Measurements from ENCODE around the gene FOSL2.

The FOSL2 gene

GRCh38 chr2:28392297-28393113 lies at the start of gene FOSL2:
Gene FOSL2, plus strand, starts transcription at chr2:28392858. Its CDS starts 863 bp downstream, at chr2:28393721.
- DNase-seq: peak; percentile 85 to 97

GRCh38 chr2:28343184-28343942 lies 49.3 kb upstream of the FOSL2 start:
- no peak for DNase-seq

DNA sequence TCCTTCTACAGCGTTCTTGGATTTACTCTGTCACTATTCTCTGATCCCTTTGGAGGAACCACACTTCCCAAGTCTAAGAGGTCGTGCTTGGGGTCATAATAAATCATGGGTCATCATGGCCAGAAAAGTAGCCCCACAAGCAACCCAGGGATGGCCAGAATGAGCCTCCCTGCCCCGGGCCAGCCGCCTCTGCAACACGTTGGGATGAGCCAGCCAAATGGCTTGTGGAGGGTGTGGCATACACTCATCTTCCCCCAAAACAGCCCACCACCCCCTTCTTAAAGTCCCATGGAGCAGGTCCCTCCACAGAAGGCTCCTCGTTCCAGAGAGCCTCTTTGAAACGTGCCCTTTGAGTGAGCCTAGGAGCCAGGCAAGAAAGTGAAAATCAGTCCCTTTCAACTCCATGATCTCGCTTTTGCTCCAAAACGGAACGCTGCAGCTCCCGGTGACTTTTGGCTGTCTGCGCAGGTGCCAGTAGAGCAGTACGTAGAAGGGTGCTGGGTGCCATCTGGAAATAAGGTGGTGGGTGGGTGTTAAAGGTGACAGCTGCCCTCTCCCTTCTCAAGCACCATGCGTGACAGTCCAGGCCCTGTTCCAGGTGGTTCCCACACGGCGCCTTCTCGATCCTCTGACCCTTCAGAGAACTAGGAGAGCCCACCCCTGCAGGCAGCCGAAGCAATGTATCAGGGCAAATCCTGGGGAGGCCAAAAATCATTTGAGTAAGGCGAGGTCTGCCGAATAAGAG lies 48.5 kb upstream of the FOSL2 start:
- no peak for DNase-seq

GRCh38 chr2:28344756-28345373 lies 47.8 kb upstream of the FOSL2 start:
- DNase-seq: no peak

DNA sequence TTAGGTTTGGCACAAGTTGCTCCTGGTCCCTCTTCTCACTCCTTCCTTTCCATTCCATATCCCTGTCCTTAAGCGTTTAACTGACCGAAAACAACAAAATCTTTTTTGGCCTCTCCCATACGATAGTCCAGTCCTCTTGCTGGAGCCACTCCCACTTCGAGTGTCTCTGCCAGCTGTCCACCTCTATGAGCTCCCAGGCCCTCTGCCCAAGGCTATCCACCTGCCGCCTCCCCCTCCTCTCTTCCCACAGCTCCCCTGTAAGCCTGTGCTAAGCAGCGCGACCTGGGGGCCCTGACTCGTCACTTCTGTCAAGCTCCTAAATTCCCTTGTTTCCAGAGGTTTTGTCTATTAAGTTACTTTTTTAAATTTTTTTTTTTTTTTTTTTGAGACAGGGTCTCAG lies 47.0 kb upstream of the FOSL2 start:
- no peak for DNase-seq

DNA sequence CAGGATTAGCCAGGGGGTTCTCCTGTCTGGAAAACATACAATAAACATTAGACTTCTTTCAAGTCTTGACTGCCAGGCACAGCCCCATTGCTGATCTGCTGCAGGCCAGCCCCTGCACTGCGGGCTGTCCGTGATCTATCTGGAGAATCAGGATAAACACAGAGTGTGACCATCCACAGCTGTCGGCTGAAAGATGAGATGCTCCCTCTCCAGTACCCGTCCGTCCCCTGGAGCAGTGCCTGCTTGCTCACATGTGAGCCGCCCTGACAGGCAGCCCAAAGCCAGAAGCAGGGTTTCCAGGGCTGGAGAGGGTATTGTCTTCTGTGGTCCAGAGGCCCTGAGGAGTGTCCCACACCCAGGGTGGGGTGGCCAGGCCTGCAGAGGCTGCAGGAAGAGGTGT lies 46.1 kb upstream of the FOSL2 start:
- DNase-seq: no peak

DNA sequence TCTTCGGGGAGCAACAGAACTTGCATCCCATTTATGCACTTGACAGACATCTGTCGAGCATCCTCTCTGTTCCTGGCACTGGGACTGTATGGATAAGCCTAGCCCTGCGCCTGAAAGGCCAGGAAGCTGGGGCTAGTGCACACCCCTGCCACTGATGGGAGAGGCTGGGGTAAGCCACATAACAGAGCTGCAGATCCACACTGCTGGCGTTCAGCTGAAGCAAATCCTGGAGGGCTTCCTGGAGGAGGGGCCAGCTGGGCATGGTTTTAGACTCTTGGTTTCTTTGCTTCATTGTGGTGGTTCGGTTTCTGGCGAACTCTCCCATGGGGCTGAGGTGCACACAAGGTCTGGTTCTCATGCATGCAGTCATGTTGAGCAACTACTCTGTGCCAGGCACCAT lies 45.5 kb upstream of the FOSL2 start:
- no peak for DNase-seq

GRCh38 chr2:28347596-28347995 lies 45.1 kb upstream of the FOSL2 start:
- DNase-seq: no peak

DNA sequence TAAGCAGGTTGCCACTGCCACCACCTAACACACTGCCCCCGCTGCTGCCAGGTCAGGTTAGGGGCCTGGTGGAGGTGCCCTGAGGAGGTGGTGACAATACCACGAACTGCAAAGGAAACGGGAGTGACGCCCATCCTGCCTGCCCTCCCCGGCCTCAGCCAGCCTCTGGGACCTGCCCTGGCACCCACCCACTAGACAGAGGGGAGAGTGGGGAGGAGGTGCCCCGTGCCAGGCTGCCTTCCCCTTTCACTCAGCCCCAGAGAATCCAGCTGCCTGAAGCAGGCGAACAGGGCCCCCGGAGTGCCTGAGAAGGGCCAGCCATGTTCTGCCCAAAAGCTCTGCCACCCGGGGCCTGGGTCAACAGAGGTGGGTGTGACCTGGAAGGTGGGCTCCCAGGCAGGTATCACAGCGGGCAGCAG lies 44.5 kb upstream of the FOSL2 start:
- DNase-seq: peak; percentile 26 to 49

GRCh38 chr2:28348921-28349320 lies 43.7 kb upstream of the FOSL2 start:
- no peak for DNase-seq

GRCh38 chr2:28349546-28350165 lies 43.0 kb upstream of the FOSL2 start:
- no peak for DNase-seq

DNA sequence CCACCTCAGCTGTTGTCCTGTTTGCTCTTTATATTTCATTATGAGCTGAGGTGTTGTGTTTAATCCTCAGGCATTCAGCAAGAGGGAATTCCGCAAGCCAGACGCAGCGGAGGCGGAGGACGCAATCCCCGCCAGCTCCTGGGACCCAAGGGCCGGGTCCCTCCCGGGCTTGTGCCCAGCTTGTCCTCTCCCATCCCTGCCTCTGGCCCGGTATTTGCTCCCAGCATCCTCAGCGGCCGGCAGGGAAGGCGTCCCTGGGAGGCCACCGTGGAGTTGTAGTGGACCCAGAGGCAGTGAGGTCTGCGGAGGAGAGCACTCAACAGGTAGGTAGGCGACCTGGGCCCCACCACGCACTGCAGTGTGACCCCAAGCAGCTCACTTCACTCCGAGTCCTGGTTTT lies 42.5 kb upstream of the FOSL2 start:
- DNase-seq: no peak

GRCh38 chr2:28350791-28351285 lies 41.8 kb upstream of the FOSL2 start:
- DNase-seq: no peak

GRCh38 chr2:28351621-28352020 lies 41.0 kb upstream of the FOSL2 start:
- DNase-seq: no peak

DNA sequence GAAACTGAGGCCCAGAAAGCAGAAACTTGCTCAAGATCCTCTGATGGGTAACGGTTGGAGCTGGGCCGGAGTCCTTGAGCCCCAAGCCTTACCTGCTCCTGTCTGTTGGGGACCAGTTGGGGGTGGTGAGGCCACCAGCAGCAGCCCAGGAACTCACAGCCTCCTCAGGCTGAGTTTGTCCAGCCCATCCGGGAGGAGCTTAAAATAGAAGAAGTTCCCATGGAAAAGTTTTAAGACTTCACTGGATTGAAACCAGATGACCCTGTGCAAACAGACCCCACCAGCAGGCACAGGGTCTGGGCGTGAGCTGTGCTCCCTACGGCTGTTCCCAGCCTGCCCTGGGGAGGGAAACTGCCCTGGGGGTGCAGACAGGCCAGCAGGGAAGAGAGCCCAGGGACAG lies 40.6 kb upstream of the FOSL2 start:
- DNase-seq: no peak

GRCh38 chr2:28352610-28353195 lies 40.0 kb upstream of the FOSL2 start:
- no peak for DNase-seq

DNA sequence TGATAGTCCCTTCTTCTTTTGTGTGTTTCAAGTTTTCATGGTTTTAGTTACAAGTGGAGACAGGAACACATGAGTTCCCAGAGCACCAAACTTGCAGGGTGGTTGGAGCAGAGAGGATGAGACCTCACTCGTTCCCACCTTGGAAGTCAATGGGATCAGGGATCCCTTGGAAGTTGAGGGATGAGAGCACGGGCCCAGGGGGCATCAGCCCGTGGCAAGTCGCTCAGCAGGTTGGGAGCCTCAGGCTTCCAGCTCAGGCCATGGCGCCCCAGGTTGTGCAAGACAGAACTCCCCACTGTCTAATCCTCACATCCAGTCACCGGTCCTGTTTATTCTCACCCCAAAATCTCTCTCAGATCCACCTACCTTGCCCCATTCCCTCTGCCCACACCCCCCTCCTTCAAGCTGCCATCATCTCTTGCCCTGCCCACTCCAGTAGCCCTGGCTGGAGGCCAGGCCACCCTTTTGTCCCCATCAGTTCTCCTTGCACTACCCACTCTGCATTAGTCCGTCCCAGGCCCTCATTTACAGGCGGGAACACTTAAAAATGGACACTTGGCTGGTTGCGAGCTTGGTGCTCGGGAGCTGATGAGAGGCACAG lies 37.6 kb upstream of the FOSL2 start:
- DNase-seq: no peak

GRCh38 chr2:28355521-28356094 lies 37.0 kb upstream of the FOSL2 start:
- DNase-seq: no peak

GRCh38 chr2:28356095-28356911 lies 36.4 kb upstream of the FOSL2 start:
- peak; percentile 17 to 35 for DNase-seq

- no peak for DNase-seq
Observed at GRCh38 chr2:28357055-28357454, 35.6 kb upstream of the FOSL2 start.

Measured in stimulated activated CD4-positive, alpha-beta T cell treated with anti-CD3 and anti-CD28 coated beads, Interleukin-4, amount 100 ng/mL, for 4 hours (primary cell).